Esophagus squamous epithelium (tissue), 5 donors: ENCODE data around the gene ACLY. TPM values are rescaled to one million over a fixed set of nuclear protein-coding genes. Genes with fewer than 3 reads are reported as not detected.

Source experiments
- DNase-seq: peaks from one replicate; lab custom pipeline; 2025; lab: John Stamatoyannopoulos, UW
- H3K27ac ChIP-seq, 4 donors: fragments of 200-600 bp; sonication (generic); one replicate each; pipeline ENCODE4 v1.5.1; 2016 to 2019; ENCODE audit warnings: mild to moderate bottlenecking in 1 of 4
- H3K27me3 ChIP-seq, 4 donors: fragments of 200-600 bp; sonication (generic); 1 replicate in 3 of 4; 2 replicates in 1 of 4; pipeline versions ENCODE4 v1.5.1 to v1.6.0; 2017 to 2021; ENCODE audit warnings: antibody characterized with exemption in 1 of 4
- H3K36me3 ChIP-seq, 3 donors: fragments of 200-600 bp; sonication (generic); one replicate each; pipeline ENCODE4 v1.5.1; 2016 to 2019
- H3K4me1 ChIP-seq, 3 donors: fragments of 200-600 bp; sonication (generic); one replicate each; pipeline ENCODE4 v1.5.1; 2017 to 2019
- H3K4me3 ChIP-seq, 4 donors: fragments of 200-600 bp; sonication (generic); 1 replicate in 3 of 4; 2 replicates in 1 of 4; pipeline ENCODE4 v1.5.1; 2016 to 2019; ENCODE audit warnings: mild to moderate bottlenecking in 2 of 4, moderate library complexity in 1 of 4
- H3K9me3 ChIP-seq, 3 donors: fragments of 200-600 bp; sonication (generic); one replicate each; pipeline ENCODE4 v1.5.1; 2016 to 2019
- POLR2A ChIP-seq, 4 donors: fragments of 450-650 bp; IDR thresholded peaks; one replicate each; pipeline ENCODE4 v1.6.1; 2017; ENCODE audit warnings: antibody characterized with exemption in 4 of 4, mild to moderate bottlenecking in 4 of 4, moderate library complexity in 3 of 4
- WGBS, 2 donors: methylation state at CpG; one replicate each; pipeline ENCODE4 v1.1.5; 2018; 5-methylcytosine and 5-hydroxymethylcytosine counted together
- intact Hi-C: fragments of 100-400 bp; cut with DNase I; formaldehyde crosslinking; loops from one replicate; pipeline ENCODE4 v1.15.0; 2022
- total RNA-seq, 4 donors: library from RNA; depleted of rRNA; stranded (reverse); fragments of >200 nt; gene quantifications; one replicate each; pipeline ENCODE4 v1.1.0, GENCODE V29; 2016
- TF ChIP-seq, protein P1 (sequence below), 6 experiments: fragments of 450-650 bp in 4 of 6; fragments of 200-600 bp in 2 of 6; sonication (generic) in 2 of 6; IDR thresholded peaks; one replicate each; pipeline ENCODE4 v1.5.1; 2016 to 2019; ENCODE audit warnings: antibody characterized with exemption in 6 of 6, mild to moderate bottlenecking in 4 of 6, moderate library complexity in 4 of 6
- donor health status: DM: yes; HTN: yes; CAD: no.

Gene ACLY
- total RNA-seq, 4 donors from 2014 or later, result 51.5 to 121 (median 62.7) TPM

- H3K4me1 ChIP-seq, result peaks cover 13 to 50% (median 15%) of the 10 kb centered on the region in 3 donors
- 82% methylated on average over 1 to 4 of the region's 4 CpGs for WGBS, 2 donors
- no peaks in the 10 kb centered on the region for H3K9me3 ChIP-seq
- no peak for DNase-seq
- no peaks in the 10 kb centered on the region for H3K27me3 ChIP-seq
- intact Hi-C loops, result no loop called here
- H3K36me3 ChIP-seq, result peaks cover 26 to 56% (median 39%) of the 10 kb centered on the region in 3 donors
- TF ChIP-seq, protein P1, sequence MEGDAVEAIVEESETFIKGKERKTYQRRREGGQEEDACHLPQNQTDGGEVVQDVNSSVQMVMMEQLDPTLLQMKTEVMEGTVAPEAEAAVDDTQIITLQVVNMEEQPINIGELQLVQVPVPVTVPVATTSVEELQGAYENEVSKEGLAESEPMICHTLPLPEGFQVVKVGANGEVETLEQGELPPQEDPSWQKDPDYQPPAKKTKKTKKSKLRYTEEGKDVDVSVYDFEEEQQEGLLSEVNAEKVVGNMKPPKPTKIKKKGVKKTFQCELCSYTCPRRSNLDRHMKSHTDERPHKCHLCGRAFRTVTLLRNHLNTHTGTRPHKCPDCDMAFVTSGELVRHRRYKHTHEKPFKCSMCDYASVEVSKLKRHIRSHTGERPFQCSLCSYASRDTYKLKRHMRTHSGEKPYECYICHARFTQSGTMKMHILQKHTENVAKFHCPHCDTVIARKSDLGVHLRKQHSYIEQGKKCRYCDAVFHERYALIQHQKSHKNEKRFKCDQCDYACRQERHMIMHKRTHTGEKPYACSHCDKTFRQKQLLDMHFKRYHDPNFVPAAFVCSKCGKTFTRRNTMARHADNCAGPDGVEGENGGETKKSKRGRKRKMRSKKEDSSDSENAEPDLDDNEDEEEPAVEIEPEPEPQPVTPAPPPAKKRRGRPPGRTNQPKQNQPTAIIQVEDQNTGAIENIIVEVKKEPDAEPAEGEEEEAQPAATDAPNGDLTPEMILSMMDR (IDR thresholded peaks at IDR 0.05), result no peak
- no peak for TF ChIP-seq POLR2A (IDR thresholded peaks at IDR 0.05)
- H3K4me3 ChIP-seq, result no peak overlapping the region
- no peak overlapping the region for H3K27ac ChIP-seq
Observed at GRCh38 chr17:41913798-41914197, 5.0 kb downstream of the ACLY start.

GRCh38 chr17:41912925-41913324, 5.8 kb downstream of the ACLY start:
- TF ChIP-seq, protein P1 (IDR thresholded peaks at IDR 0.05), result no peak
- TF ChIP-seq POLR2A (IDR thresholded peaks at IDR 0.05), result no peak
- H3K4me1 ChIP-seq, result peaks cover 12 to 46% (median 14%) of the 10 kb centered on the region in 3 donors
- intact Hi-C loops, result no loop called here
- H3K9me3 ChIP-seq, result no peaks in the 10 kb centered on the region
- 44% methylated on average over 1 of the region's 1 CpG; no CpG with 5 or more reads in 1 of the 2 donors for WGBS, 2 donors
- no peaks in the 10 kb centered on the region for H3K27me3 ChIP-seq
- DNase-seq, result no peak
- H3K27ac ChIP-seq, result no peak overlapping the region
- H3K4me3 ChIP-seq, result no peak overlapping the region
- H3K36me3 ChIP-seq, result peaks cover 26 to 65% (median 46%) of the 10 kb centered on the region in 3 donors

DNA sequence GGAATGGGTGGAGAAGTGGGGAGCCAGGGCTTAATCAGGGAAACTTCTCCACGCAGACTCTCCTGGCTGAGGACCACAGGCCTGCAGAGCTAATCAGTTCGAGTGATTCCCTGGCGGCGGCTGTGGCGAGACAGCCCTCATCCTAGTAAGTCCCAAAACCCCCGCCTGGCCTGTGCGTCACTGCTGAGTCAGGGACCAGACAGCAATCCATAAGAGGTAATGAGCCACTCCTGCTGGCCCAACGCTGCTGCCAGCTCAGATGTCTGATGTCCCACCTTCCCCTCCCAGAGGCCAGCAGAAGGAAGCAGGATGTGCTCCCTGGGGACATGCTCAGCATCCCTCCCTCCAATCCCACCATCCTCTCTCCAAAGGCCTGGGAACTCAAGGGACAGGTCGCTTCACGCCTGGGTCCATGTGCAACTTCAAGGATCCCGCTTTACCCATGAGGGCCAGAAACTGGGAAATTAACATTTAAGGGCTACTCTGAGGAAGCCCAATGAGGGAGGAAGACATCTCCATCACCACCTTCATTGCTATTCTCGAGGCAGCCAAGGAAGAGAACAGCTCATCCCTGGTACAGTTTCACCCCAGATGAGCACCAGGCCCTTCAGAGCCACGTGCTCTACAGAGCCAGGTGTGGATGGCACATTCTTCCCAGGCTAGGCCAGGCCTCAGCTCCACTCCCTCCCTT, 7.9 kb downstream of the ACLY start:
- no peak overlapping the region for H3K4me3 ChIP-seq
- no peak for TF ChIP-seq POLR2A (IDR thresholded peaks at IDR 0.05)
- TF ChIP-seq, protein P1 (IDR thresholded peaks at IDR 0.05), result no peak
- H3K27me3 ChIP-seq, result no peaks in the 10 kb centered on the region
- no peak overlapping the region for H3K27ac ChIP-seq
- intact Hi-C loops, result no loop called here
- peaks cover 26 to 86% (median 52%) of the 10 kb centered on the region in 3 donors for H3K36me3 ChIP-seq
- no peak for DNase-seq
- H3K9me3 ChIP-seq, result no peaks in the 10 kb centered on the region
- WGBS, 2 donors, result 87 to 95% methylated on average over 8 to 9 of the region's 13 CpGs
- H3K4me1 ChIP-seq, result peaks cover 0 to 26% (median 2%) of the 10 kb centered on the region in 3 donors

- TF ChIP-seq POLR2A (IDR thresholded peaks at IDR 0.05), result no peak
- TF ChIP-seq, protein P1 (IDR thresholded peaks at IDR 0.05), result no peak
- H3K27me3 ChIP-seq, result no peaks in the 10 kb centered on the region
- intact Hi-C loops, result no loop called here
- no peak overlapping the region for H3K27ac ChIP-seq
- peaks cover 31 to 98% (median 66%) of the 10 kb centered on the region in 3 donors for H3K36me3 ChIP-seq
- no peak overlapping the region for H3K4me3 ChIP-seq
- no peaks in the 10 kb centered on the region for H3K9me3 ChIP-seq
- no peak for DNase-seq
- H3K4me1 ChIP-seq, result peaks cover 0 to 8% (median 0%) of the 10 kb centered on the region in 3 donors
- WGBS, 2 donors, result 91 to 93% methylated on average over 11 of the region's 13 CpGs
Observed at GRCh38 chr17:41909088-41909487, 9.7 kb downstream of the ACLY start.
